ENCODE results near the gene PARVB.
"Not testable (repeated sequence)": the region's sequence is repeated elsewhere in the genome, so short reads cannot be mapped to it uniquely, and the experiment has no call there.

The PARVB gene

GRCh38 chr22:44002997-44003396 lies 21.1 kb upstream of the PARVB start:
- DNase-seq (ENCODE audit: insufficient read length, low spot score) (no peak), FAIRE-seq (no peak)
- TF ChIP-seq, protein P1, sequence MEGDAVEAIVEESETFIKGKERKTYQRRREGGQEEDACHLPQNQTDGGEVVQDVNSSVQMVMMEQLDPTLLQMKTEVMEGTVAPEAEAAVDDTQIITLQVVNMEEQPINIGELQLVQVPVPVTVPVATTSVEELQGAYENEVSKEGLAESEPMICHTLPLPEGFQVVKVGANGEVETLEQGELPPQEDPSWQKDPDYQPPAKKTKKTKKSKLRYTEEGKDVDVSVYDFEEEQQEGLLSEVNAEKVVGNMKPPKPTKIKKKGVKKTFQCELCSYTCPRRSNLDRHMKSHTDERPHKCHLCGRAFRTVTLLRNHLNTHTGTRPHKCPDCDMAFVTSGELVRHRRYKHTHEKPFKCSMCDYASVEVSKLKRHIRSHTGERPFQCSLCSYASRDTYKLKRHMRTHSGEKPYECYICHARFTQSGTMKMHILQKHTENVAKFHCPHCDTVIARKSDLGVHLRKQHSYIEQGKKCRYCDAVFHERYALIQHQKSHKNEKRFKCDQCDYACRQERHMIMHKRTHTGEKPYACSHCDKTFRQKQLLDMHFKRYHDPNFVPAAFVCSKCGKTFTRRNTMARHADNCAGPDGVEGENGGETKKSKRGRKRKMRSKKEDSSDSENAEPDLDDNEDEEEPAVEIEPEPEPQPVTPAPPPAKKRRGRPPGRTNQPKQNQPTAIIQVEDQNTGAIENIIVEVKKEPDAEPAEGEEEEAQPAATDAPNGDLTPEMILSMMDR (IDR thresholded peaks at IDR 0.05; ENCODE audit: insufficient read depth, missing control alignments): no peak

DNA sequence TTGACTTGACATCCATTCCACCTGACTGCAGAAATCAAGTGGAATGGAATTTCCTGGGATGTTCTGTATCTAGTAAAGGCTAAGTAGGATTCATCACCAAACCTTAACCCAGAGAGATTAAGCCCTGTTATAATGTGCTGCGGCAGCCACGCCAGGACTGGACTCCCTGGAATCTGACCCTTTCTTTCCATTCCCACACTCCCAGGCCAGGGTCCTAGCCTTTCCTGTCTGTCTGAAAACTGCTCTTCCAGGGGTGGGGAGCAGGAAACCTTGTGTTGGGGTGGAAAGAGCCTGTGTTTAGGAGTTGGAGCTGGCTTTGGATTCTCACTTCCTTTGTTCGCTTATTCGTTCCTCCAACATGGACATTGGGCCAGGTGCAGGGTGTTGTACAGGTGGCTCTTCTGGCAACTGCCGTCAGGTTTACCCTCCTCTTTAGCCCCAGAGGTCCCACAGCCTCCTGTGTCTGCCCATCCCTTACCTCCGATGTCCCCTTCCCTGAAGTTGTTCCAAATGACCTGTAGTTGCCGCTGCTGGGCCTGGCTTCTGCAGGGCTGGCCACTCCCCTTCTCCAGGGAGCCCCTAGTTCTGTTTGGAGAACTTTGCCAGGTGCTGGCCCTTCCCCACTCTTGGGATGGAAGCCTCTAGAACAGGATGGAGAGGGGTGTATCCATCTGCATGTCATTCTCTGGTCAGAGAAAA lies 20.5 kb upstream of the PARVB start:
- no peak for DNase-seq (ENCODE audit: insufficient read length, low spot score)
- no peak for FAIRE-seq
- TF ChIP-seq, protein P1 (IDR thresholded peaks at IDR 0.05; ENCODE audit: insufficient read depth, missing control alignments): no peak

GRCh38 chr22:44004104-44004460 lies 20.0 kb upstream of the PARVB start:
- TF ChIP-seq, protein P1 (IDR thresholded peaks at IDR 0.05; ENCODE audit: insufficient read depth, missing control alignments): no peak
- FAIRE-seq (no peak), DNase-seq (ENCODE audit: insufficient read length, low spot score) (no peak)

DNA sequence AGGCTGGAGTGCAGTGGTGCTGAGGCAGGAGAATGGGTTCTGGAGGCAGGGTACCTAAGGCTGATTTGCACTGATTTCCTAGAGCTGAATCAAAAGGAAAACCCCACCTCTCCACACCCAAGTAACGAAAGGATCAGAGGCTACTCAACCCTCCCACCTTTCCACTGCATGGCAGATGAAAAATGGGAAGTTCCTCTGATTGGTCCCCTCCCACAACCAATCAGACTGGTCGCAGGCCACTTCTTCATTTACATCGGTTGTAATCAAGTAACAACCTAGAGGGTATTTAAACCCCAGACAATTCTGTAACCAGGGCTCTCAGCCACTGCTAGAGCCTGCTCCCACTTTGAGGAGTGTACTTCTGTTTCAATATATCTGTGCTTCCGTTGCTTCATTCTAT lies 18.6 kb upstream of the PARVB start:
- TF ChIP-seq, protein P1 (IDR thresholded peaks at IDR 0.05; ENCODE audit: insufficient read depth, missing control alignments): no peak
- DNase-seq (ENCODE audit: insufficient read length, low spot score): no peak
- FAIRE-seq: no peak

- DNase-seq (ENCODE audit: insufficient read length, low spot score) (no peak), FAIRE-seq (no peak)
- TF ChIP-seq, protein P1 (IDR thresholded peaks at IDR 0.05; ENCODE audit: insufficient read depth, missing control alignments): no peak
Observed at GRCh38 chr22:44012162-44012561, 11.9 kb upstream of the PARVB start.

DNA sequence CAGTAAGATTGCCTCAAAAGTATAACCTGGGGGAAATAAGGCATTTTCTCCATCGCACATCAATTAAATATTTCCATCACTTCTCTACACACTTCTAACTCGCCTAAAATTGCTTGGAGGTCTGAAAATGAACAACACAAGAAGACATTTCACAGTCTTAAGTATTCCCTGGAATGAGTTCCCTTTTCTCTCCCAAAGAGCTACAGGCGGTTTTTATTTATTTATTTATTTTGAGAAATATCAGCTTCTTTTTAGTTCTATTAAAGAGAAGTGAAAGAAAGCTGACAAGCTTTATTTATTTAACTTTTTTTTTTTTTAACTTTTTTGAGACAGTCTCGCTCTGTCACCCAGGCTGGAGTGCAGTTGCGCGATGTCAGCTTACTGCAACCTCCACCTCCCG lies 11.5 kb upstream of the PARVB start:
- no peak for DNase-seq (ENCODE audit: insufficient read length, low spot score)
- FAIRE-seq: no peak
- TF ChIP-seq, protein P1 (IDR thresholded peaks at IDR 0.05; ENCODE audit: insufficient read depth, missing control alignments): no peak

DNA sequence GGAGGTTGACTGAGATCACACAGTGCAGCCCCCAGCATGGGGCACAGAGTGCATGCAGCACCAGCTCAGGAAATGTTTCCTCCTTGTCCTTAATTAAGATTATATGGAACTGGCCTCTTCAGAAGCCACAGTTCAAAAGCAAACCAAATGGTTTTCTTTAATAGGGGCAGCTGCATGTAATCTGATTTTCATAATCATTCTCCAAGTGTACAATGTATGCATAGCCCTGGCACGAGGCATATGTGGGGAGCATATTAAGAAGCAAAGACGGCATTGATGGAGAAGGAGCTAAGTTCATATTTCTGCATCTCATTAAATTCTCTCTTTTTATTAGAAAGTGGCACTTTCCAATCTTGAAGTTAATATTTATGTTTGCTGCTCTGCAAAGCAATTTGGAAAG lies 9.9 kb upstream of the PARVB start:
- TF ChIP-seq, protein P1 (IDR thresholded peaks at IDR 0.05; ENCODE audit: insufficient read depth, missing control alignments): no peak
- DNase-seq (ENCODE audit: insufficient read length, low spot score) (no peak), FAIRE-seq (no peak)

GRCh38 chr22:44016586-44016985 lies 7.5 kb upstream of the PARVB start:
- DNase-seq (ENCODE audit: insufficient read length, low spot score); FAIRE-seq: not testable (repeated sequence)
